Kidney tubule cell (primary cell): ENCODE measurements around the gene RNF17.

ENCODE experiments used
- DNase-seq: peaks from one replicate; pipeline ENCODE4 v3.0.0-alpha.2; 2018; ENCODE audit warnings: low spot score

Gene RNF17

DNA sequence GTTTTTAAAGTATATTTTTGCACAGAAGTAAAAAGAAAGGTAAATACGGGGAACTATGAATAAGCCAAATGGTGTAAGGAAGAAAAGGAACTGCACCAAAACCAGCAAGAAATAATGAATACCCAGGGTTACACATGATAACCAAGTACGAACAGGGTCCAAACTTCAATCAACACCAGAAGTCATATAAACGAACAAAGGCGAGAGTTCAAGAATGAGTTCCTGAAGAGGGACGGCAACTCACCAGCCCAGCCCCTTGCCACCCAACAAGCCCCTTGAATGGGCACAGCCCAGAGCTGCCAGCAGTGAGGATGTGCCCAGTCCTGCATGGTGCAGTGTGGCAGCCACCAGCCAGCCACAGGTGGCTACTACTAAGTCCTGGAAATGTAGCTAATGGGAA, 132.1 kb downstream of the RNF17 start:
- no peak for DNase-seq

DNA sequence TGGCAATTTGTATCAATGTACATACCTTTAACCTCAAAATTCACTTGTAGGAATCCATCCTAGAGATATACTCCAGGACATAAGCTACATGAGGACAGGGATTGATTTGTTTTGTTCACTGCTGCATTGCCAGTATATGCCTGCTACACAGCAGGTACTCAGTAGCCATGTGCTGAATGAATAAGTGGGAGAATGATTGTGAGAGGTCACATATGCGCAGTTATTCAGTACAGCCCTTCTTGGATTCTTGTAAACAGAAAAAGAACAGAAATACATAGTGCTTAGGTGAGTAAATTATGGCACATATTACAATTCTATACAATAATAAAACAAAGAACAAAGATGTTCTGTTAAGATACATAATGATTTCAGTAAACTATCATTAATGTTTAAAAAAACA, 133.3 kb downstream of the RNF17 start:
- DNase-seq = no peak

DNA sequence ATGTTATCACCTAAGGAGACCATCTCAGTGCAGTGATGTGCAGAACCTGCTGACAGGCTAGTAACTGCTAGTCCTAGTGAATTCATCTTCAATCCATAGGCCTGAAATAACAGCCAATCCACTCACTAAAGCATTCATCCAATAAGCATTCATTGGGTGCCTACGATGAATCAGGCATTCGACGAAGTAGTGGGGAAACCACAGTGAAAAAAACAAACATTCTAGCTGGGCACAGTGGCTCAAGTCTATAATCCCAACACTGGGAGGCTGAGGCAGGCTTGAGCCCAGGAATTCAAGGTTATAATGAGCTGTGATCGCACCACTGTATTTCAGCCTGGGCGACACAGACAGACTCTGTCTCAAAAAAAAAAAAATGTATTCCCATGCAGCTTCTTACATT, 135.6 kb downstream of the RNF17 start:
- DNase-seq = peak; percentile 14

DNA sequence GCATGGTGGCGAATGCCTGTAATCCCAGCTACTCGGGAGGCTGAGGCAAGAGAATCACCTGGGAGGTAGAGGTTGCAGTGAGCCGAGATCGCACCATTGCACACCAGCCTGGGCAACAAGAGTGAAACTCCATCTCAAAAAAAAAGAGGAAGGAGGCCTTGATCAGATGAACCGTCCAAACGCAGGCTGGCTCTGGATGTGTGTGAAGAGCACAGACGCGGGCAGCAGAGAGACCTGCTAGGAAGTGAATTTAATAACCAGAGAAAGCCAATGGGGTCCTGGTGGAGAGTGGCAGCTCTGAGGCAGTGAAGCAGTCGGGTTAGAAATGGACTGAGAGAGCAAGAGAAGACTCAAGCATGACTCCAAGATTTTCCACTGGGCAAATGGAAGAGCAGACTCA, 136.5 kb downstream of the RNF17 start:
- DNase-seq = no peak

DNA sequence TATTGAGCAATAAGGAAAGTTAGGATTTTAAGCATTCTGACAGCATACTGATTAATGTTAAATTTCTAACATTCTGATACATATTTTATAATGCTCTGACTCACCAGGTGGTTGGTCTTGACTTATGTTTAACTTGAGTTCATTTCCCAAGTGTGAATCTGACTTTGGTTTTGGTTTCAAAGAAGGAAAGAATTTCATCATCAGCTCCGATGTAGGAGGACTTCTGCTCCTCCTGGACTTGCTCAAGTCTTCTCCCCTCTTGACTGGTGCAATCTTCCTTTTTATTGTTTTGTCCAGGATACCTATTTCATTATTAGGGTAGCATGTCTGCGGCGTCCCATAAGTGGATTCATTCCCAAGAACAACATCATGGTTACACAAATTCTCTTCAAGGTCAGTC, 141.3 kb downstream of the RNF17 start:
- peak; percentile 25 for DNase-seq

DNA sequence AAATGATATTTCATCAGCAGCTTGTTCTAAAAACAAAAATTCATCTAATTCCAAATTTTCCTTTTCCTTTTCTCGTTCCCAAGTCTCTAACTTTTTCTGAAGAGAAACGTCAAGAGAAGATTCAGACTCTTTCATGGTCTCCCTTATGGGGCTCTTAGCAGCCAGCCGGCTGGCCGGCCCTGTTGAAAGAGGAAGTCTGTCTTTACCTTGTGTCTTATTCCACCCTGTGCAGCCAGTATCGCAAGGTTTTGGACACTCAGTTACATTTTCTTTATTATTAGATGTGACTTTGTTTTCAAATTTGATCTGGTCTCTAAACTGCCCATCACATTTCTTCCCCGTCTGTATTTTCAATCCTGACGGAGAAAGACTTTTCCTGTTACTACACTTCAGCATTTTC, 142.3 kb downstream of the RNF17 start:
- DNase-seq = no peak

DNA sequence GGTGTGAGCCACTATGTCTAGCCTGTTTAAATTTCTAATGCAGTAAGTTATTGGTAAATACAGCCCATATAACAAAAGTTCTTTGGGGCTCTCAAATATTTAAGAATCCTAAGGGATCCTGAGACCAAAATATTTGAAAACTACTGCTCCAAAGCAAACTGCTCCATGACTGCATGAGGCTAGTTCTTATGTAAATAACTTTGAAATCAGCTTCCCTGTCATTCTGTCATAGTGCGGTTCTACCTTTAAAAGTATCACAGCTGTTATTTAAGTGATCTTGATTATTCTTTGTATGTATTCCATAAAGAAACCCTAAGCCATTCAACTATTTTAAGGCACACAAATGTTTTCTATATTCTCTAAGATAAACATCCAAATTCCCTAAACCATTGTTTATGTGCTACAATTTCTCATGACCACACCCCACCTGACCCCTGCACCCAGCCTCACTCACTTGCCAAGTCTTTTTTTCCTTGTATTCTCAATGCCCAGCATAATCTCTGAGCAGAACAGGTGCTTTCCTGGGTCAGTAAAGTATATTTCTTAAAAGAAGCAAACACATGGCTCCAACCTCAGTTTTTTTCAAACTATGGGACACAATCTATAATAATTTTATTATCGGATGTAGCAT, 146.6 kb downstream of the RNF17 start:
- DNase-seq = no peak

DNA sequence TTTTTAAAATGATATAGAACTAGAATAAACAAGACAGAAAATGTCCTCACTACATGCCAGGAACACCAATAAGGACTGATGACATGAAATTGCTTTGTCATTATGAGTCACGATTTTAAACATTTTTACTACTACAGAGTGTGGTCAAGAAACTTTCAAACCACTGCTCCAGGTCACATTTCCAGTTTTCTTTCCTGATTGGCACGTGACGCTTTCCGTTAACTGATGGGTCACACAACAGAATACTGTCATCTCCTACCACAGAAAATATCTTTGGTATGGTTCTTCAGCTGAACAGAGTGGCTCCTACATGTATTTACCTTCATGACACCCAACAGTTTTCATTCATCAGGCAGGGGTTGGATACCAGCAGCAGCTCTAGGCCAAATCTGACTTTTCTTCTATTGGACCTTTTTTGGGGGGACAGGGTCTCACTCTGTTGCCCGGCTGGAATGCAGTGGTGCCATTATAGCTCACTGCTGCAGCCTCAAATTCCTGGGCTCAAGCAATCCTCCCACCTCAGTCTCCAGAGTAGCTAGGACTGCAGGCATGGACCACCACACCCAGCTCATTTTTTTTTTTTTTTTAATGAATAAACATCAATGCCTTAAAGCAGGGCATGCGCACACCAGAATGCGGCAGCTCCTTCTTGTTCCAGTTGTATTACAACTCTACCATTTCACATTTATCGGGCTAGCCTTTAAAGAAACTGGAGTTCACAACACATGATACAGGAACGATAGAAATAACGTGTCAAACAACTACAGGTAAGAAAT, 147.4 kb downstream of the RNF17 start:
- DNase-seq = peak; percentile 71

DNA sequence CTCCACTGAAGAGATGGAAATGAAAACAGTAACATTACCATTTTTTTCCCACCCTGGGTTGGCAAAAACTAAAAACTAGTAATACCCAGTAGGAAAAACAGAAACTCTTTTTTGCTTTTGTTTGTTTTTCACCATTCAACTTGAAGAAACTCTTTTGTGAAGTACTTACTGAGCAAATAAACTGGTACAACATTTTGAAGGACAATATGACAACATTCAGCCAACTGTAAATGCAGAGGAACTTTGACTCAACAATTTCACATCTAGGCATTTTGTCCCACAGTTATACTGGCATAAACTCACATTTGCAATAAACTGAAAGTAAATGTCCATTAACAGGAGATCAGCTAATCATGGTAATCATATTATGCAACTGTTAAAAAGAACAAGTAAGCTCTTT, 152.5 kb downstream of the RNF17 start:
- no peak for DNase-seq

DNA sequence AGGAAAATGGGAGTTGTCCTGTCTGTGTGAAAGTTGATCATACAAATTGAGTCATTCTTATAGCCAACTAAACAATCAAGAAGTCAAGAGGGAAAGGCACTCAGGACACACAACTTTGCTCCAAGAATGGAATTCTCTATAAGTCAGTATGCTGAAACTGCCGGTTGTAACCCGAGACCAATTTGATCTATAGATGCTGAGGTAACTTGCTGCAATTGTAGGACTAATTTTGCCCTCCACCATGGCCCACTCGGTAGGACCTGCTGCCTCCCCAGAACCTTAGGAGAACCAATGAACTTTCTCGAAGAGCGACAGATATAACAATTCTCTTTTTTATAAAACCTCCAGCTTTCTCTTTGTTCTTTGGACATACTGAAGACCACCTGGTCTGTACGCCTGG, 157.0 kb downstream of the RNF17 start:
- DNase-seq = no peak

DNA sequence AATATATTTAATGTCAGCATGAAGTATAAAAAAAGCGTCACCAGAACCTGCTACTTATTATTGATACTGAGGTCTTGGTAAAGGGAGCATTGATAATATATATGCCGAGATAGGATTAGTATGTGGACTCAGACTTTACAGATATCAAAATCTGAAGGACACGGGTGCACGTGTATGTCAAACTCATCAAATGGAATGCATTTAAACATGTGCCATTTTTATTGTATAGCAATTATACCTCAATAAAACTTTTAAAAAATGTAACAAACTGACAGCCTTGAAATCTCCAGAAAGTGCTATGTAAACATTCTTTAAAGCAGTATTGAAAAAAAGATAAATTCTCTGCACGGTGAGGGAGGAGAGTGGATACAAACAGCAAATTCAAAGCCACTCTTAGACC, 157.9 kb downstream of the RNF17 start:
- no peak for DNase-seq

DNA sequence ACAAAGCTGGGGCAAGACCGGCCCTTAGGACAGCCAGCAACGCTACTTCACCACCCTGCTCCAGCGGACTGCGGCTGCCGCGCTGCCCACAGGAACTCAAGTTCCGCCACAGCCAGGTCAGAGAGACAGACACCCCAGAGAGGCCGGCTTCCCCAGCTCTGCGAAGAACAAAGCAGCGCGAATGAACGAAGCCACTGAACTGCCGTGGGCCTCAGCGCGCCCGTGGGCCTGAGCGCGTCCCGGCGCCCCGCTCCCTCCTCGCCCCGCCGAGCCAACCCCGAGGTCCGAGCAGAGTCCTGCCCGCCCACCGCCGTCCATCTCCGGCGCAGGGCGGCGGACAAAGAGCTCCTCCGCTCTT, 158.4 kb downstream of the RNF17 start:
- DNase-seq = peak; percentile 49

DNA sequence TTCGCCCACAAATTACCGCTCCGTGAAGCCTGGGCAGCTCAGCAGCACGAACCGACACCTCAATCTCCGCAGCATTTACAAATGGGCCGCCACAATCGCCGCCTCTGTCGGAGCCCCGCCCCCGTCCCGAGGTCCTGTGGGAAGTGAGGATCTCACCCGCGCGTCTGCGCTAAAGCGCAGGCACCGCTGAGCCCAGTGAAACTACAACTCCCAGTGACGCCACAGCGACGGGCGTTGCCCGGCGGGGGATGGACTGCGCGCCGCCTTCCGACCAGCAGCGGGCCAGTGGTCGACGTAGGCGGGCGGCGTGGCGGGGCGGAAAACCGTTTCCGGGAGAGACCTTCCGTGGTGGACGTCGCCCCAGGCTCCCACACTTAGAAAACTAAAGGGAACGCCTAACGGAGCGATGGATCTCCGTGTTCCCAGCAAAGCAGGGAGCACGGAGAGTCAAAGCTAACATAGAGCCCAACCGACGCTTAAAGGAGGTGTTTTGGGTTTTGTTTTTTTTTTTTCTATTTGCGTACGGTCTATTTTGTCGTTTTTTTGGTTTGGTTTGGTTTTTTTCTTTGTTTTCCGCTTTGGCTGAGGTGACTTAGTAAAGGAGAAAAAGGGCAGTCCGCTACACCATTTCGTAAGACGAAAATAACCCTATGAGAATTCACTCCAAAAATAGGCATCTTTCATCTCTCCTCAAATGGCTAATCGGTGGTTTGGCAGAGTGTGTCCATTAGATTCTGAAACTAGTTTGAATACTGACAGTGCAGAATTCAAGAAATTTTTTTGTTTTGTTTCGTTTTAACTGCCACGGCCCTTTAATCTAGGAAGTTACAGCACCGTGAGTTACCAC, 159.0 kb downstream of the RNF17 start:
- peak; percentile 98 for DNase-seq

DNA sequence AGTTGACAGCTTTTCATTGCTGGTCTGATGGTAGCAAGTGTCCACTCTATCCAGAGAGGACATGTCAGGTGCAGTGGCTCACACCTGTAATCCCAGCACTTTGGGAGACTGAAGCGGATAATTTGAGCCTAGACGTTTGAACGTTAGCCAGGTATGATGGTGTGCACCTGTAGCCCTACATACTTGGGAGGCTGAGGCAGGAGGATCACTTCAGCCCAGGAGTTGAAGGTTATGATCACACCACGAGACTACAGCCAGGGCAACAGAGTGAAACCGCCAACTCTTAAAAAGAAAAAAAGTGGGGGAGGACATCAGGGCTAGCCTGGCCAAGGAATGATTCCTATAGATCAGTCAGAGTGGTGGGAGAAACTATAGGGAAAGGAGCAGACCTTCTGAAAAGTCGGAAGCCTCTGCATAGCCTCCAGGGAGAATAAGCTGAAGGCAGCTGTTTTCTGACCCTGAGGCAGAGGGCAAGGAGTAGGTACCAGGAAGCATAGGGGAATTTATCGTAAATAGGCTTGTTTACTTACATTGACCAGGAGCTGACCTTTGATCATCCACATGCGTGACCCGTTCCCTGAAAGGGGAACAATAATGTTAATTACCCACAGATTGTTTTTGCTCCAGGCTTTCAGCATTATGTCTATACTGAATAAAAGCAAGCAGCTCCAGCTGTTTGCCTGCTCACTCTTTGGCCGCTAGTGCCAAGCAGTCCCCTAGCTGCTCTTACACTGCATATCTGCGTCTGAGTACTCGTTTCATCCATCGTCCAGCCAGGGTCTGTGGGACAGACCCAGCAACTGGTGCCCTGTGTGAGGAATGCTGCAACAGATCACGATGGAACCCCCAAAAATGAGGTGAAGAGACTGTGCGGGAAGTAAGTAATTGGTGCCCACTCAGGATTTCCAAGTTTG, 161.6 kb downstream of the RNF17 start:
- no peak for DNase-seq

DNA sequence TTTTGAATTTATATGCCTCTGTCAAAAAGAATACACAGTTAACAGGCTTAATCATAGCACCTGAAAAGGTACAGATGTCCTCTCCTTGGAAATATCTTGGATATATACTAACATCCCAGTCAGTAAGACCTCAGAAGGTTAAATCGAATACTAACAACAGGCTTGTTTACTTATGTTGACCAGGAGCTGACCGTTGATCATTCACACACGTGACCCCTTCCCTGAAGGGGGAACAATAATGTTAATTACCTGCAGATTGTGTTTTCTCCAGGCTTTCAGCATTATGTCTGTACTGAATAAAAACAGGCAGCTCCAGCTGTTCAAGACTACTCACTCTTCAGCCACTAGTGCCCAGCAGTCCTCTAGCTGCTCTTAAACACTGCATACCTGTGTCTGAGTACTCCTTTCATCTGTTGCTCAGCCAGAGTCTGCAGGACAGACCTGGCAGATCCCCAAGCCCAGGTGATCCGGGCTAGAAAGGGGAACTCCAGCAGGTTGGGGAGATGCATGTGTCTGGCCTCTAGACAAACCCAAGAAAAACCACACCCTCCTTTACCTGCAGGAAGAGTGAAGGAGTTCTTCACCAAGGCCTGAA, 163.9 kb downstream of the RNF17 start:
- peak; percentile 10 for DNase-seq

DNA sequence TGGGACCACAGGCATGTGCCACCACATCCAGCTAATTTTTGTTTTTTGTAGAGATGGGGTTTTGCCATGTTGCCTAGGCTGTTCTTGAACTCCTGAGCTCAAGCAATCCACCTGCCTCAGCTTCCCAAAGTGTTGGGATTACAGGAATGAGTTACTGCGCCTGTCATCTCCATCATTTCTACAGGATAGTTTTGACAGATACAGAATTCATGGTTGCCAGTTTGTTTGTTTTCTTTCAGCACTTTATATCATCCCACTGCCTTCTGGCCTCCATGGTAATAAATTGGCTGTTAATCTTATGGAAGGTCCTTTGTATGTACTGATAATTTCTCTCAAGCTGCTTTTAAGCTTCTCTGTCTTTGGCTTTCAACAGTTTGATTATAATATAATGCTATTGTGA, 165.2 kb downstream of the RNF17 start:
- no peak for DNase-seq
